OCI-LY1 (cell line): ENCODE results near the gene SGPL1.

Experiments
- CTCF ChIP-seq: fragments of 200-600 bp; sonication (generic), shearing (Covaris generic); IDR thresholded peaks from 2 replicates; pipeline ENCODE4 v1.5.1; 2017; ENCODE audit warnings: mild to moderate bottlenecking, antibody characterized with exemption, low read length, moderate library complexity, mixed read lengths
- EZH2 ChIP-seq: fragments of 200-600 bp; sonication (generic), shearing (Covaris generic); IDR thresholded peaks from 2 replicates; pipeline ENCODE4 v1.8.0; 2017; ENCODE audit warnings: borderline replicate concordance, mixed run types, mild to moderate bottlenecking, antibody characterized with exemption, low read length, moderate library complexity, mixed read lengths

GRCh38 chr10:70864935-70865334 lies 49.2 kb downstream of the SGPL1 start:
- TF ChIP-seq CTCF, result no peak
- TF ChIP-seq EZH2, result no peak
